Neural crest cell (in vitro differentiated cells): ENCODE measurements around the gene ATP10D. TPM values are rescaled to one million over a fixed set of nuclear protein-coding genes. Genes with fewer than 3 reads are reported as not detected.
A peak's percentile ranks its signal among the peaks of the same experiment; 100 is the strongest.

Experiments used
- DNase-seq: peaks from one replicate; pipeline ENCODE4 v3.0.0; 2021; ENCODE audit warnings: low read depth, mixed read lengths, low spot score
- H3K27ac Mint-ChIP-seq: one replicate; pipeline ENCODE4 v1.8.0; 2021; ENCODE audit warnings: mild to moderate bottlenecking, mixed read lengths; ENCODE audit not compliant: unreplicated experiment
- H3K27me3 Mint-ChIP-seq: 2 replicates; pipeline ENCODE4 v1.8.0; 2021; ENCODE audit warnings: low read depth, mild to moderate bottlenecking, mixed read lengths
- H3K36me3 Mint-ChIP-seq: 2 replicates; pipeline ENCODE4 v1.8.0; 2021; ENCODE audit warnings: low read depth, mild to moderate bottlenecking, mixed read lengths
- H3K4me1 Mint-ChIP-seq: 2 replicates; pipeline ENCODE4 v1.8.0; 2021; ENCODE audit warnings: mixed read lengths
- H3K4me3 Mint-ChIP-seq: one replicate; pipeline ENCODE4 v1.8.0; 2021; ENCODE audit warnings: mild to moderate bottlenecking, mixed read lengths
- H3K9me3 Mint-ChIP-seq: 2 replicates; pipeline ENCODE4 v1.8.0; 2021; ENCODE audit warnings: mixed read lengths
- CTCF ChIP-seq: fragments of 200-600 bp; sonication (generic); conservative IDR thresholded peaks from 2 replicates; pipeline ENCODE4 v1.5.0; 2021; ENCODE audit warnings: antibody characterized with exemption, mild to moderate bottlenecking
- total RNA-seq: library from RNA; stranded (reverse); gene quantifications from 2 replicates; pipeline ENCODE4 v1.2.1, GENCODE V29; 2021

Gene ATP10D
- total RNA-seq, 1 donor from 2014 or later: 7.9 TPM

- no peak for DNase-seq
- no peak overlapping the region for H3K27ac Mint-ChIP-seq
- peaks cover 21% of the 10 kb centered on the region for H3K4me1 Mint-ChIP-seq
- H3K36me3 Mint-ChIP-seq: no peaks in the 10 kb centered on the region
- no peak overlapping the region for H3K4me3 Mint-ChIP-seq
- peaks cover 6% of the 10 kb centered on the region for H3K27me3 Mint-ChIP-seq
- H3K9me3 Mint-ChIP-seq: no peaks in the 10 kb centered on the region
- TF ChIP-seq CTCF: no peak
Measured at GRCh38 chr4:47488706-47489105, 3.6 kb downstream of the ATP10D start.

GRCh38 chr4:47490550-47490949 lies 5.5 kb downstream of the ATP10D start:
- no peak overlapping the region for H3K4me3 Mint-ChIP-seq
- DNase-seq: no peak

GRCh38 chr4:47493238-47494123 lies 8.4 kb downstream of the ATP10D start:
- H3K4me1 Mint-ChIP-seq: no peaks in the 10 kb centered on the region
- no peak for TF ChIP-seq CTCF

More at GRCh38 chr4:47490550-47490949, 5.5 kb downstream of the ATP10D start:
- no peaks in the 10 kb centered on the region for H3K9me3 Mint-ChIP-seq
- H3K4me1 Mint-ChIP-seq: peaks cover 9% of the 10 kb centered on the region
- TF ChIP-seq CTCF: peak; percentile 52
- H3K36me3 Mint-ChIP-seq: no peaks in the 10 kb centered on the region
- no peak overlapping the region for H3K27ac Mint-ChIP-seq
- H3K27me3 Mint-ChIP-seq: peaks cover 4% of the 10 kb centered on the region

GRCh38 chr4:47494124-47494430 lies 9.0 kb downstream of the ATP10D start:
- Mint-ChIP-seq H3K36me3 (no peaks in the 10 kb centered on the region), H3K4me3 (no peak overlapping the region), H3K27me3 (no peaks in the 10 kb centered on the region), H3K4me1 (no peaks in the 10 kb centered on the region), H3K9me3 (no peaks in the 10 kb centered on the region), H3K27ac (no peak overlapping the region)
- no peak for DNase-seq
- no peak for TF ChIP-seq CTCF

More at GRCh38 chr4:47493238-47494123, 8.4 kb downstream of the ATP10D start:
- Mint-ChIP-seq H3K36me3 (no peaks in the 10 kb centered on the region), H3K27me3 (no peaks in the 10 kb centered on the region), H3K9me3 (no peaks in the 10 kb centered on the region), H3K4me3 (no peak overlapping the region), H3K27ac (no peak overlapping the region)
- no peak for DNase-seq

- Mint-ChIP-seq H3K36me3 (no peaks in the 10 kb centered on the region), H3K9me3 (peaks cover under 1% of the 10 kb centered on the region), H3K4me1 (no peaks in the 10 kb centered on the region), H3K27me3 (no peaks in the 10 kb centered on the region), H3K27ac (no peak overlapping the region), H3K4me3 (no peak overlapping the region)
- TF ChIP-seq CTCF: no peak
- no peak for DNase-seq
Measured at GRCh38 chr4:47498899-47499298, 13.8 kb downstream of the ATP10D start.
